ENCODE results near the gene FOXG1.

DNA sequence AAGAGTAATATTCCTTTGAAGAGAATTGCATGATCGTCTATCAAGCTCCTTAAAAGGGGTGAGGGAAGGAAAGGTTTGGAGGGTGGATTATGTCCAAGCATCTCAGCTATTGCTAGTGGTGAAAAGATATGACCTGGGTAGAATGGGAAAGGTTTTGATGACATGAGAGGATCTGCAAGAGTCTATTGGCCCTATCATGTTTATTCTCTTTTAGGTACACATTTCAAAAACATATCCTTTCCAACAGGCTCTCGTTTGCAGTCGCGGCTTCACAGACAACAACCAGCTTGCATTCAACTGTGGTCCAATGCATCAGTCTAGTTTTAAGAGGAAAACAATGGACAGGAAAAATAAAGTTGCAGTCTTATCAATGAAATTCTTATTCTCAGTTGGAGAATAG lies 17.1 kb downstream of the FOXG1 start:
- no peak for TF ChIP-seq POLR2AphosphoS5 (IDR thresholded peaks at IDR 0.05; ENCODE audit: borderline replicate concordance, low read depth, low read length)
- no peak for TF ChIP-seq EZH2 (IDR thresholded peaks at IDR 0.05)
- TF ChIP-seq FOXP2 (optimal IDR thresholded peaks at IDR 0.05; ENCODE audit: control extremely low read depth, extremely low read length, insufficient read depth) = no peak
